Caco-2 (cell line): Measurements from ENCODE around the gene DRD4. TPM values are rescaled to one million over a fixed set of nuclear protein-coding genes. Genes with fewer than 3 reads are reported as not detected.
"Not testable (repeated sequence)": the region's sequence is repeated elsewhere in the genome, so short reads cannot be mapped to it uniquely, and the experiment has no call there.

ENCODE experiments used
- BruUV-seq: library from RNA; stranded (reverse); fragments of 400-500 nt; replicated peaks from 2 replicates; lab custom pipeline; 2021; lab: Mats Ljungman, UMichigan
- CTCF ChIA-PET: fragments of 300-600 bp; sonication (Branson Sonifier 250); formaldehyde crosslinking; loops from one replicate; lab custom pipeline; 2022; ENCODE audit warnings: antibody characterized with exemption; lab: Charles Lee
- POLR2A ChIA-PET: fragments of 300-600 bp; sonication (Branson Sonifier 250); formaldehyde crosslinking; loops from one replicate; lab custom pipeline; 2022; ENCODE audit warnings: antibody characterized with exemption; lab: Charles Lee
- DNase-seq, 2 experiments: peaks; one replicate each; pipeline versions ENCODE4 v3.0.0 to v3.0.0-alpha.2; 2020 to 2022
- H3K27me3 ChIP-seq: replicated peaks from 2 replicates; pipeline ENCODE4 v1.6.0; 2011; ENCODE audit warnings: low read length; ENCODE audit not compliant: control insufficient read depth, insufficient read depth
- H3K36me3 ChIP-seq: 2 replicates; pipeline ENCODE4 v1.5.1; 2011; ENCODE audit warnings: low read length; ENCODE audit not compliant: control insufficient read depth, insufficient read depth
- H3K4me1 ChIP-seq: fragments of 250-450 bp; sonication (Bioruptor Pico); 2 replicates; pipeline ENCODE4 v1.5.1; 2020; ENCODE audit warnings: mild to moderate bottlenecking
- H3K4me3 ChIP-seq: 2 replicates; pipeline ENCODE4 v1.5.1; 2011; ENCODE audit warnings: low read depth, mild to moderate bottlenecking, control low read depth, low read length
- H3K9me3 ChIP-seq: fragments of 250-450 bp; sonication (Bioruptor Pico); 2 replicates; pipeline ENCODE4 v1.5.1; 2020; ENCODE audit warnings: mild to moderate bottlenecking, moderate library complexity
- H3K27ac Mint-ChIP-seq: one replicate; pipeline ENCODE4 v1.8.0; 2022; ENCODE audit warnings: mixed read lengths; ENCODE audit not compliant: unreplicated experiment
- H3K27me3 Mint-ChIP-seq: one replicate; pipeline ENCODE4 v1.8.0; 2022; ENCODE audit warnings: mixed read lengths; ENCODE audit not compliant: insufficient read depth, unreplicated experiment
- H3K36me3 Mint-ChIP-seq: one replicate; pipeline ENCODE4 v1.8.0; 2022; ENCODE audit warnings: mild to moderate bottlenecking, mixed read lengths; ENCODE audit not compliant: insufficient read depth, unreplicated experiment
- H3K4me1 Mint-ChIP-seq: one replicate; pipeline ENCODE4 v1.8.0; 2022; ENCODE audit warnings: low read depth, mixed read lengths; ENCODE audit not compliant: unreplicated experiment
- H3K4me3 Mint-ChIP-seq: one replicate; pipeline ENCODE4 v1.8.0; 2022; ENCODE audit warnings: mild to moderate bottlenecking, moderate library complexity, mixed read lengths; ENCODE audit not compliant: unreplicated experiment
- H3K9me3 Mint-ChIP-seq: one replicate; pipeline ENCODE4 v1.8.0; 2022; ENCODE audit warnings: mixed read lengths; ENCODE audit not compliant: unreplicated experiment
- intact Hi-C: fragments of 100-400 bp; cut with micrococcal nuclease; formaldehyde crosslinking; loops from one replicate; pipeline ENCODE4 v1.10.0; 2022; ENCODE audit not compliant: unreplicated experiment
- total RNA-seq: library from RNA; stranded (reverse); gene quantifications from 2 replicates; pipeline ENCODE4 v1.2.3, GENCODE V29; 2022
- TF ChIP-seq, protein P1 (sequence below), 2 experiments: fragments of 200-600 bp in 1 of 2; IDR thresholded peaks; 1 replicate in 1 of 2; 2 replicates in 1 of 2; pipeline versions ENCODE4 v1.5.1 to v1.8.0; 2011 to 2022; ENCODE audit warnings: antibody characterized with exemption in 1 of 2, control low read depth in 1 of 2, inconsistent platforms in 1 of 2, low read depth in 1 of 2, low read length in 1 of 2, mild to moderate bottlenecking in 1 of 2, moderate library complexity in 1 of 2; ENCODE audit not compliant: insufficient read depth in 1 of 2, severe bottlenecking in 1 of 2, unreplicated experiment in 1 of 2

DRD4 gene
- total RNA-seq, 1 experiment from 2014 or later = 1.0 TPM

DNA sequence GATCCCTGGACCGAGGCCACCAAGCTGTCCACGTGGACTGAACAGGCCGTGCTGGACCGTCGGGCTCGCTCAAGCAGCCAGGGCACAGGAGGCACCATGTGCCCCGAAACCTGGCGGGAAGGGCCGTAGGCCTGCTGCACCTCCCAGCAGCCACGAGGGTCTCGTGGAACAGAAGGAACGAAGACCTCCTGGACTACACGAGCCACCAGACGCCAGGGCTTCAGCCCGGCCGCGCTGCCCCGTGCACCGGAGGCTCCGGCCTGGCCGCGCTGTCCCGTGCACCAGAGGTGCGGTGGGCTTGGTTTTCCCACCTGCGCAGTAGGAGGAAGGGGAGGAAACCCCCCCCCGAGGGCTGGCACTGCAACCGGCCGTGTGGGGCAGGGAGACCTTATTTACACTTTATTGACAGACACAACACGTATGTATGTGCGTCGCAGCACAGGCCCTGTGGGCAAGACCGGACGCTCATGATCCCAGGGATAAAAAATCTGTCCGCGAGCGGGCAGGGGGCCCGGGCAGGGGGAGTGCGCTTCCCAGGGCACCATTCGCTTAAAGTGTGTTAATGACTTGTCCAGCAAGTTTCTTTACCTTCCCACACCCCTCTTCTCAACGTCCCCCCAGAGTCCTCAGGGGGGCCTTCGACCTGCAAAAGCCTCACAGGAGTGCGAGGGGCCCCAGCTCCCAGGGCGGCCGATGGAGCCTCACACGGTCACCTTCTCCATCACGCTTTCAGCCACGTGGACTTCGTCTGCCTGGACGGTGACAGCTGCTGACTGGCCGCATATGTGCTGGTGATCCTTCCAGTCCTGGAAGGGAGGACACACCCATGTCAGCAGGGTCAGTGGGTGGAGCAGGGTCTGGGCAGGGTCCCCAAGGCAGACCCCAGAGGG lies 7.0 kb downstream of the DRD4 start:
- peaks cover 63% of the 10 kb centered on the region for H3K36me3 Mint-ChIP-seq

GRCh38 chr11:645536-645935 lies 8.5 kb downstream of the DRD4 start:
- CTCF ChIA-PET = interaction anchor here (0.6 kb wide), 2 partner anchors 84 to 1464 kb away, joined by 3 to 4 read pairs; no protein-coding TSS in a partner anchor

More for the DNA sequence above, 7.0 kb downstream of the DRD4 start:
- CTCF ChIA-PET = no interaction called here
- POLR2A ChIA-PET = no interaction called here
- intact Hi-C loops = no loop called here
- Mint-ChIP-seq H3K4me1 (no peaks in the 10 kb centered on the region), H3K9me3 (no peaks in the 10 kb centered on the region), H3K27me3 (no peaks in the 10 kb centered on the region), H3K4me3 (no peak overlapping the region), H3K27ac (no peak overlapping the region)
- no peak for DNase-seq
- TF ChIP-seq, protein P1, sequence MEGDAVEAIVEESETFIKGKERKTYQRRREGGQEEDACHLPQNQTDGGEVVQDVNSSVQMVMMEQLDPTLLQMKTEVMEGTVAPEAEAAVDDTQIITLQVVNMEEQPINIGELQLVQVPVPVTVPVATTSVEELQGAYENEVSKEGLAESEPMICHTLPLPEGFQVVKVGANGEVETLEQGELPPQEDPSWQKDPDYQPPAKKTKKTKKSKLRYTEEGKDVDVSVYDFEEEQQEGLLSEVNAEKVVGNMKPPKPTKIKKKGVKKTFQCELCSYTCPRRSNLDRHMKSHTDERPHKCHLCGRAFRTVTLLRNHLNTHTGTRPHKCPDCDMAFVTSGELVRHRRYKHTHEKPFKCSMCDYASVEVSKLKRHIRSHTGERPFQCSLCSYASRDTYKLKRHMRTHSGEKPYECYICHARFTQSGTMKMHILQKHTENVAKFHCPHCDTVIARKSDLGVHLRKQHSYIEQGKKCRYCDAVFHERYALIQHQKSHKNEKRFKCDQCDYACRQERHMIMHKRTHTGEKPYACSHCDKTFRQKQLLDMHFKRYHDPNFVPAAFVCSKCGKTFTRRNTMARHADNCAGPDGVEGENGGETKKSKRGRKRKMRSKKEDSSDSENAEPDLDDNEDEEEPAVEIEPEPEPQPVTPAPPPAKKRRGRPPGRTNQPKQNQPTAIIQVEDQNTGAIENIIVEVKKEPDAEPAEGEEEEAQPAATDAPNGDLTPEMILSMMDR (IDR thresholded peaks at IDR 0.05; ENCODE audit: insufficient read depth in 1 of 2, low read depth in 1 of 2, low read length in 1 of 2, severe bottlenecking in 1 of 2, unreplicated experiment in 1 of 2) = no peak
- Histone ChIP-seq H3K4me3 (no peak overlapping the region), H3K36me3 (no peaks in the 10 kb centered on the region; the same call in 1 of the 2 replicates), H3K4me1 (no peaks in the 10 kb centered on the region), H3K9me3 (no peaks in the 10 kb centered on the region), H3K27me3 (no peaks in the 10 kb centered on the region)
- BruUV-seq = no TSS peak

GRCh38 chr11:646214-646613 lies 9.1 kb downstream of the DRD4 start:
- POLR2A ChIA-PET = no interaction called here
- Mint-ChIP-seq H3K36me3 (peaks cover 67% of the 10 kb centered on the region), H3K4me3 (no peak overlapping the region), H3K9me3 (no peaks in the 10 kb centered on the region), H3K27ac (no peak overlapping the region), H3K4me1 (no peaks in the 10 kb centered on the region), H3K27me3 (no peaks in the 10 kb centered on the region)
- Histone ChIP-seq H3K4me3 (no peak overlapping the region), H3K36me3 (no peaks in the 10 kb centered on the region; the same call in 1 of the 2 replicates), H3K9me3 (no peaks in the 10 kb centered on the region), H3K27me3 (no peaks in the 10 kb centered on the region), H3K4me1 (no peaks in the 10 kb centered on the region)
- TF ChIP-seq, protein P1 (IDR thresholded peaks at IDR 0.05; ENCODE audit: insufficient read depth in 1 of 2, low read depth in 1 of 2, low read length in 1 of 2, severe bottlenecking in 1 of 2, unreplicated experiment in 1 of 2) = no peak
- DNase-seq = no peak
- BruUV-seq = no TSS peak
- CTCF ChIA-PET = interaction anchor here (0.6 kb wide), 2 partner anchors 83 to 1463 kb away, joined by 3 to 4 read pairs; no protein-coding TSS in a partner anchor
- intact Hi-C loops = no loop called here

More at GRCh38 chr11:645536-645935, 8.5 kb downstream of the DRD4 start:
- BruUV-seq = no TSS peak
- TF ChIP-seq, protein P1 (IDR thresholded peaks at IDR 0.05; ENCODE audit: insufficient read depth in 1 of 2, low read depth in 1 of 2, low read length in 1 of 2, severe bottlenecking in 1 of 2, unreplicated experiment in 1 of 2) = no peak
- Mint-ChIP-seq H3K4me3 (no peak overlapping the region), H3K27me3 (no peaks in the 10 kb centered on the region), H3K4me1 (no peaks in the 10 kb centered on the region), H3K9me3 (no peaks in the 10 kb centered on the region), H3K27ac (no peak overlapping the region), H3K36me3 (peaks cover 70% of the 10 kb centered on the region)
- Histone ChIP-seq H3K4me1 (no peaks in the 10 kb centered on the region), H3K27me3 (no peaks in the 10 kb centered on the region), H3K9me3 (no peaks in the 10 kb centered on the region), H3K4me3 (no peak overlapping the region), H3K36me3 (no peaks in the 10 kb centered on the region; the same call in 1 of the 2 replicates)
- POLR2A ChIA-PET = no interaction called here
- intact Hi-C loops = no loop called here
- no peak for DNase-seq

DNA sequence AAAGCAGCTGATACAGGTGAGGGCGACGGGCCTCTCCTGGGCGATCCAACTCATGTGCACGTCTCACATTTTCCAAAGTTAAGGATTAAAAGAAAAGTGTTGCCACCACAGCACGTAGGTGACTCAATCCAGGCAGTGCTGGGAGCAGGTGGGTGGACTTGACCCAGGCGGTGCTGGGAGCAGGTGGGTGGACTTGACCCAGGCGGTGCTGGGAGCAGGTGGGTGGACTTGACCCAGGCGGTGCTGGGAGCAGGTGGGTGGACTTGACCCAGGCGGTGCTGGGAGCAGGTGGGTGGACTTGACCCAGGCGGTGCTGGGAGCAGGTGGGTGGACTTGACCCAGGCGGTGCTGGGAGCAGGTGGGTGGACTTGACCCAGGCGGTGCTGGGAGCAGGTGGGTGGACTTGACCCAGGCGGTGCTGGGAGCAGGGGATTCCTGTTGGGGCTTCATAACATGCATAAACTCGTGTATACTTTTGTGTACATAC lies 10.6 kb downstream of the DRD4 start:
- intact Hi-C loops, BruUV-seq, H3K4me3 Mint-ChIP-seq, H3K9me3 ChIP-seq, DNase-seq, H3K27ac Mint-ChIP-seq, H3K27me3 Mint-ChIP-seq, H3K36me3 ChIP-seq, H3K4me1 ChIP-seq, H3K4me1 Mint-ChIP-seq, H3K27me3 ChIP-seq, H3K4me3 ChIP-seq, H3K9me3 Mint-ChIP-seq, CTCF ChIA-PET, POLR2A ChIA-PET: not testable (repeated sequence)
- peaks cover 65% of the 10 kb centered on the region for H3K36me3 Mint-ChIP-seq
